HepG2 (cell line): ENCODE data around the gene SMC1B. TPM values are rescaled to one million over a fixed set of nuclear protein-coding genes. Genes with fewer than 3 reads are reported as not detected.

Experiments
- ATAC-seq: fragments of 200-7000 bp; cut with Tn5 transposase; 3 replicates; pipeline ENCODE4 v1.9.1; 2020; ENCODE audit warnings: mild to moderate bottlenecking, moderate library complexity
- BruUV-seq: library from RNA; stranded (reverse); fragments of 400-500 nt; replicated peaks from 2 replicates; lab custom pipeline; 2021; lab: Mats Ljungman, UMichigan
- CTCF ChIA-PET: fragments of 300-600 bp; formaldehyde crosslinking; extraction: SDS; loops from one replicate; lab custom pipeline; 2021; ENCODE audit warnings: low total read pairs, inconsistent platforms, low intra/inter-chr PET ratio; lab: Yijun Ruan, JAX
- POLR2A ChIA-PET: fragments of 350-600 bp; sonication (Branson Sonifier 250); formaldehyde crosslinking; loops from one replicate; lab custom pipeline; 2020; ENCODE audit warnings: antibody characterized with exemption, inconsistent platforms; lab: Yijun Ruan, JAX
- DNase-seq: peaks from one replicate; pipeline ENCODE4 v3.0.0-alpha.2; 2015; ENCODE audit warnings: low spot score
- FAIRE-seq: peaks from 3 replicates; lab custom pipeline; 2011; peaks lifted over from hg19 to GRCh38; lab: Jason Lieb, UNC
- H2AFZ ChIP-seq: one replicate; pipeline ENCODE4 v1.6.1; 2011; ENCODE audit warnings: low read length, inconsistent platforms
- H3K27ac ChIP-seq: fragments of 300-600 bp; 3 replicates; pipeline ENCODE4 v1.8.0; 2011; ENCODE audit warnings: mixed run types, mild to moderate bottlenecking, mixed read lengths, low read length, inconsistent platforms; ENCODE audit not compliant: insufficient read depth; ENCODE audit errors: extremely low read length
- H3K27me3 ChIP-seq, 2 experiments: fragments of 200-600 bp in 1 of 2; 2 replicates in 1 of 2; 3 replicates in 1 of 2; pipeline versions ENCODE4 v1.6.0 to v1.8.0; 2011; ENCODE audit warnings: low read length in 2 of 2, mild to moderate bottlenecking in 2 of 2, moderate library complexity in 2 of 2, inconsistent platforms in 1 of 2; ENCODE audit not compliant: insufficient read depth in 2 of 2, control insufficient read depth in 1 of 2
- H3K36me3 ChIP-seq, 2 experiments: fragments of 200-600 bp in 1 of 2; replicated peaks in 1 of 2; 2 replicates in 1 of 2; 3 replicates in 1 of 2; pipeline versions ENCODE4 v1.5.1 to v1.8.0; 2011; ENCODE audit warnings: low read length in 2 of 2, inconsistent platforms in 1 of 2; ENCODE audit not compliant: insufficient read depth in 2 of 2, control insufficient read depth in 1 of 2
- H3K4me1 ChIP-seq: 2 replicates; pipeline ENCODE4 v1.5.1; 2012; ENCODE audit warnings: low read length, inconsistent platforms; ENCODE audit not compliant: insufficient read depth
- H3K4me2 ChIP-seq: 2 replicates; pipeline ENCODE4 v1.6.0; 2011; ENCODE audit warnings: low read depth, low read length, inconsistent platforms
- H3K4me3 ChIP-seq, 3 experiments: fragments of 200-600 bp in 1 of 3; sonication (generic), shearing (Covaris generic) in 1 of 3; replicated peaks in 1 of 3; 2 replicates each; pipeline ENCODE4 v1.5.1; 2011 to 2016; ENCODE audit warnings: low read length in 3 of 3, inconsistent platforms in 2 of 3, low read depth in 2 of 3, mild to moderate bottlenecking in 2 of 3, control low read depth in 1 of 3, mixed read lengths in 1 of 3; ENCODE audit not compliant: insufficient read depth in 1 of 3
- H3K79me2 ChIP-seq: one replicate; pipeline ENCODE4 v1.6.1; 2011; ENCODE audit warnings: low read length, inconsistent platforms; ENCODE audit not compliant: insufficient read depth
- H3K9ac ChIP-seq: 2 replicates; pipeline ENCODE4 v1.6.0; 2011; ENCODE audit warnings: mild to moderate bottlenecking, low read depth, low read length, inconsistent platforms; ENCODE audit not compliant: insufficient read depth
- H3K9me3 ChIP-seq: 2 replicates; pipeline ENCODE4 v1.5.1; 2012; ENCODE audit warnings: mild to moderate bottlenecking, low read length
- H4K20me1 ChIP-seq: 2 replicates; pipeline ENCODE4 v1.6.0; 2011; ENCODE audit warnings: inconsistent platforms, mild to moderate bottlenecking, low read length, moderate library complexity; ENCODE audit not compliant: insufficient read depth
- AGO2 ChIP-seq: fragments of 200-400 bp; formaldehyde crosslinking; optimal IDR thresholded peaks from 2 replicates; pipeline ENCODE3; 2017; ENCODE audit warnings: mild to moderate bottlenecking, low read depth, low read length, moderate library complexity
- CENPT ChIP-seq: sonication (generic); formaldehyde crosslinking; IDR thresholded peaks from 2 replicates; pipeline ENCODE4 v1.8.0; 2022; ENCODE audit warnings: low read depth, mild to moderate bottlenecking, moderate library complexity, missing genetic modification reagents
- MTA1 ChIP-seq: sonication (generic); formaldehyde crosslinking; IDR thresholded peaks from 2 replicates; pipeline ENCODE4 v1.4.0; 2020; ENCODE audit warnings: missing genetic modification reagents, mild to moderate bottlenecking, borderline replicate concordance
- TMF1 ChIP-seq: sonication (generic); formaldehyde crosslinking; IDR thresholded peaks from 2 replicates; pipeline ENCODE4 v1.8.1; 2022; ENCODE audit warnings: low read depth, missing genetic modification reagents
- ZNF546 ChIP-seq: sonication (generic); formaldehyde crosslinking; conservative IDR thresholded peaks from 2 replicates; pipeline ENCODE4 v1.8.1; 2023; ENCODE audit warnings: mild to moderate bottlenecking, missing genetic modification reagents
- ZNF672 ChIP-seq: sonication (generic); formaldehyde crosslinking; IDR thresholded peaks from 2 replicates; pipeline ENCODE4 v1.8.1; 2022; ENCODE audit warnings: missing genetic modification reagents
- WGBS: methylation state at CpG from one replicate; pipeline ENCODE4 v1.1.6; 2017; ENCODE audit warnings: low lambda C conversion rate; 5-methylcytosine and 5-hydroxymethylcytosine counted together
- in situ Hi-C: cut with HindIII; loops from 2 replicates; pipeline ENCODE4 v1.10.0; 2017; ENCODE audit warnings: low pct_unique_long_range_greater_than_20kb; ENCODE audit not compliant: extremely low pct_ligation_motif_present
- intact Hi-C: fragments of 100-400 bp; cut with micrococcal nuclease; formaldehyde crosslinking; loops from one replicate; pipeline ENCODE4 v1.10.0; 2022; ENCODE audit not compliant: unreplicated experiment
- polyA plus RNA-seq, 8 experiments: library from polyadenylated mRNA; depleted of rRNA in 3 of 8; stranded (reverse) in 7 of 8; unstranded in 1 of 8; fragments of >200 nt; fragmentation: Illumina TruSeq in 4 of 8; extraction: Trizol in 4 of 8; gene quantifications; 2 replicates each; pipeline versions ENCODE4 v1.2.1 to v1.2.3, GENCODE V29; 2011 to 2016; ENCODE audit warnings: low read depth in 4 of 8, missing spikeins in 1 of 8, mixed read lengths in 1 of 8; ENCODE audit not compliant: insufficient read depth in 1 of 8
- total RNA-seq, 5 experiments: library from RNA; depleted of rRNA; stranded (reverse); fragments of >200 nt; fragmentation: Illumina TruSeq; extraction: Trizol; gene quantifications; 2 replicates each; pipeline ENCODE4 v1.2.3, GENCODE V29; 2016; ENCODE audit warnings: low read depth in 1 of 5
- TF ChIP-seq, protein P1 (sequence below): sonication (generic); formaldehyde crosslinking; IDR thresholded peaks from 2 replicates; pipeline ENCODE4 v1.4.0; 2020; ENCODE audit warnings: missing genetic modification reagents

Gene SMC1B
- total and polyA plus RNA-seq, 2 of the 13 experiments (the other 11 are each of a cell fraction or from before 2014, with no cell fraction given) = not detected

DNA sequence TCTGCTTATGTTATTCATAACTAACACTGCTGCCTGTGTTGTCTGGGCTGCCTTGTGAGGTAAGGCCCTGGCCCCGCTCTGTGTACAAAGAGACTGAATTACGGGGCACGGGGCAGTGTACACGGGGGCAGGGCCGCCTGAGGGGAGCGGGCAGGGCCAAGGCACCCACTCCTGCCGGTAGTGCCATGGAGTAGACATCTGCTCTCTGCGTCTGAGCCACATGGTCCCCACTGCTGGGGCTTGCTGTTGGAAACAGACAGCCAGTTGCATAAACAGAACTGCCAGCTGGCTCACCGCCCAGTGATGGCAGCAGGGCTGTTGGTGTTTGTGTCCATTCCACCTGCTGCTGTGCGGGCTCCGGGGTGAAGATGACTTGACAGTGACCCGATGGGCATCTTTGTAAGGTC lies 83.9 kb downstream of the SMC1B start:
- peaks cover 8% of the 10 kb centered on the region for H3K79me2 ChIP-seq
- no peak overlapping the region for H3K9ac ChIP-seq
- intact Hi-C loops = no loop called here
- no peak overlapping the region for H3K4me2 ChIP-seq
- ChIA-PET POLR2A (no interaction called here), CTCF (no interaction called here)
- WGBS = 85% methylated on average over 11 of the region's 12 CpGs
- H3K9me3 ChIP-seq = no peaks in the 10 kb centered on the region
- no TSS peak for BruUV-seq
- TF ChIP-seq ZNF546 (CRISPR knock-in tag) = no peak
- no peak for TF ChIP-seq MTA1 (CRISPR knock-in tag)
- TF ChIP-seq ZNF672 = no peak
- TF ChIP-seq CENPT = no peak
- peak; percentile 28 for TF ChIP-seq AGO2
- TF ChIP-seq, protein P1, sequence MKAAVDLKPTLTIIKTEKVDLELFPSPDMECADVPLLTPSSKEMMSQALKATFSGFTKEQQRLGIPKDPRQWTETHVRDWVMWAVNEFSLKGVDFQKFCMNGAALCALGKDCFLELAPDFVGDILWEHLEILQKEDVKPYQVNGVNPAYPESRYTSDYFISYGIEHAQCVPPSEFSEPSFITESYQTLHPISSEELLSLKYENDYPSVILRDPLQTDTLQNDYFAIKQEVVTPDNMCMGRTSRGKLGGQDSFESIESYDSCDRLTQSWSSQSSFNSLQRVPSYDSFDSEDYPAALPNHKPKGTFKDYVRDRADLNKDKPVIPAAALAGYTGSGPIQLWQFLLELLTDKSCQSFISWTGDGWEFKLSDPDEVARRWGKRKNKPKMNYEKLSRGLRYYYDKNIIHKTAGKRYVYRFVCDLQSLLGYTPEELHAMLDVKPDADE (CRISPR knock-in tag) = no peak
- no peak for TF ChIP-seq TMF1
- FAIRE-seq = no peak
- peaks cover 31 to 71% of the 10 kb centered on the region in 2 experiments for H3K36me3 ChIP-seq
- H2AFZ ChIP-seq = no peak overlapping the region
- H3K27ac ChIP-seq = no peak overlapping the region
- DNase-seq = no peak
- no peak for ATAC-seq
- in situ Hi-C loops = no loop called here
- no peak overlapping the region for H3K4me3 ChIP-seq
- H3K4me1 ChIP-seq = peaks cover 9% of the 10 kb centered on the region; the same call in 1 of the 2 replicates
- H3K27me3 ChIP-seq = no peaks in the 10 kb centered on the region
- H4K20me1 ChIP-seq = no peaks in the 10 kb centered on the region
